Stimulated activated naive CD4-positive, alpha-beta T cell treated with Interleukin-2 at 50 U/mL for 16 hours (primary cell): Measurements from ENCODE around the gene IVD.
A peak's percentile ranks its signal among the peaks of the same experiment; 100 is the strongest.

ENCODE experiments used
- DNase-seq: peaks from one replicate; lab custom pipeline; 2025; lab: John Stamatoyannopoulos, UW

IVD gene

DNA sequence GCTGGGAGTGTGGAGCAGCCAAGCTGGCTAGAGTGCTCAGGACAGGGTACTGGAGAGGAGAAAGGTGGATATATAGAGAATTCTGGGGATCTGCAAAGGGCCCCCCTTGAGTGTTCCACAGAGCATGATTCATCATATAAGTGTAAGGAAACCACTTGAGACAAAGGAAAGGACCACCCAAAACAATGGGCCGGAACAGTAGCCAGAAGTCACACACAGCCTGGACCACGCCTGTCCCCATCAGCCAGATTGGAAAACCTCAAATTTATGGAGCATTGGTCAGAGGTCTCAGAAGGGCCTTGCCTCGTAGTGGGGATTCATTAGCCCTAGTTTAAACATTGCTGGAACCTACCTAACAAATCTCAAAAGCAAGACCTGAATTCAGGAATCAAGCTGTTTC lies 28.0 kb upstream of the IVD start:
- no peak for DNase-seq

DNA sequence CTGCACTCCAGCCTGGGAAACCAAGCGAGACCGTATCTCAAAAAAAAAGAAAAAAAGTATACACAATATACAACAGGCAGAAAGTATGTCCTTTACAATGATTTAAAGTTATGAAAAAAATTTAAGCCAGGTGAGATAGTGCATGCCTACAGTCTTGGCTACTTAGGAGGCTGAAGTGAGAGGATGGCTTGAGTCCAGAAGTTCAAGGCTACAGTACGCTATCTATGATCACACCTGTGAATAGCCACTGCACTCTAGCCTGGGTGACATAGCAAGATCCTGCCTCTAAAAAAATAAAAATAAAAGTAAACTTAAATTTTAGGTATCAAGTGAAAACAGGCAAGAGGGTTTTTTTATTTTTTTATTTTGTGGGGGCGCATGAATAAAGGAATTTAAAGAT lies 26.2 kb upstream of the IVD start:
- DNase-seq, result no peak

DNA sequence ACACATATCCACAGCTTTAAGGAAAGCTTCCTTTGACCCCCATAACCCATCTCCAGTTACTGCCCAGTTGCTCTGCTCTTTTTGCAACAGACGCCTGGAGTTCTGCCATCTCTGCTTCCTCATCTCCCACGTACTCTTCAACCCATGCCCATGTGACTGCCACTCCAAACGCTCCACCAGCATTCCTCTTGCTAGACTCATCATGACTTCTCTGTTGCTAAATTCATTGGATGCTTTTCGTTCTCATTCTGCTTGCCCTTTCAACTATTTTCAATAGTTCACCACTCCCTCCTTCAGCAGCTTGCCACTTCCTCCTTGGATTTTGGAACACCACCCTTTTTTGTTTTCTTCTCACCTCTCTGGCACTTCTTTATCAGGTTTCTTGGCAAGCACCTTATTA lies 25.7 kb upstream of the IVD start:
- no peak for DNase-seq

DNA sequence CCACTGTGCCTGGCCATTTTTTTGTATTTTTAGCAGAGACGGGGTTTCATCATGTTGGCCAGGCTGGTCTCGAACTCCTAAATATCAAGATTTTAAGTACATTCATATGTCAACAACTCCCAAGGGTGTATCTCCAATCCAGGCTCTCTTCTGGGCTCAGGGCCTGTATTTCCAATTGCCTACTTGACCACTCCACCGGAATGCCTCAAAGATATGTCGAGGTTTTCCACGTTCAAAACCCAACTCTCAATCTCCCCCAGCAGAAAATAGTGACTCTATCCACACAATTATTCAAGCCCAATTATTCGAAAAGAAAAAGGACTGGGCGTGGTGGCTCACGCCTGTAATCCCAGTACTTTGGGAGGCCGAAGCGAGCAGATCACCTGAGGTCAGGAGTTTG lies 25.0 kb upstream of the IVD start:
- DNase-seq, result no peak

DNA sequence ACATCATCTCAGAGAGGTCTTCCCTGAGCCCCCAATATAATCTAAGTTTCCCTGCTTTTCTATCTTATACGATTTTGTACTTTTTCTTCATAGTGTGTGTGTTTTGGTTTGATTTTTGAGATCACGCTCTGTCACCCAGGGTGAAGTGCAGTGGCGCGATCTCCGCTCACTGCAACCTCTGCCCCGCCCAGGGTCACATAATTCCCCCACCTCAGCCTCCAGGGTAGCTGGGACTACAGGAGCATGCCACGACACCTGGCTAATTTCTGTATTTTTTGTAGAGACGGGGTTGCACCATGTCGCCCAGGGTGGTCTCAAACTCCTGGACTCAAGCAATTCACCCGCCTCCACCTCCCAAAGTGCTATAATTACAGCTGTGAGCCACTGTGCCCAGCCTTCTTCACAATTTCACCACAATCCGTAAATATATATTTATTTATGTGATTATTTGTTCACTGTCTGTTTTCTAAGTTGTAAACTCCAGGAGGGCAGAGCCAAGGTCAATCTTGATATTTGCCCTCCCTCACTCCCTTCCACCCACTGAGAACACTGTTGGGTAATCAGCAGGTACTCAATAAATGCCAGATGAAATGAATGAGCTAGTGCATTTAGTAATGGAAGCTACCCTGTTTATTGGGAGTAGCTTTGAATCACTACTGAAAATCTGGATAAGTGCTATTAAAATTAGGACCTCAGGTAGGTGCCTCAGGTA lies 23.6 kb upstream of the IVD start:
- DNase-seq, result no peak

DNA sequence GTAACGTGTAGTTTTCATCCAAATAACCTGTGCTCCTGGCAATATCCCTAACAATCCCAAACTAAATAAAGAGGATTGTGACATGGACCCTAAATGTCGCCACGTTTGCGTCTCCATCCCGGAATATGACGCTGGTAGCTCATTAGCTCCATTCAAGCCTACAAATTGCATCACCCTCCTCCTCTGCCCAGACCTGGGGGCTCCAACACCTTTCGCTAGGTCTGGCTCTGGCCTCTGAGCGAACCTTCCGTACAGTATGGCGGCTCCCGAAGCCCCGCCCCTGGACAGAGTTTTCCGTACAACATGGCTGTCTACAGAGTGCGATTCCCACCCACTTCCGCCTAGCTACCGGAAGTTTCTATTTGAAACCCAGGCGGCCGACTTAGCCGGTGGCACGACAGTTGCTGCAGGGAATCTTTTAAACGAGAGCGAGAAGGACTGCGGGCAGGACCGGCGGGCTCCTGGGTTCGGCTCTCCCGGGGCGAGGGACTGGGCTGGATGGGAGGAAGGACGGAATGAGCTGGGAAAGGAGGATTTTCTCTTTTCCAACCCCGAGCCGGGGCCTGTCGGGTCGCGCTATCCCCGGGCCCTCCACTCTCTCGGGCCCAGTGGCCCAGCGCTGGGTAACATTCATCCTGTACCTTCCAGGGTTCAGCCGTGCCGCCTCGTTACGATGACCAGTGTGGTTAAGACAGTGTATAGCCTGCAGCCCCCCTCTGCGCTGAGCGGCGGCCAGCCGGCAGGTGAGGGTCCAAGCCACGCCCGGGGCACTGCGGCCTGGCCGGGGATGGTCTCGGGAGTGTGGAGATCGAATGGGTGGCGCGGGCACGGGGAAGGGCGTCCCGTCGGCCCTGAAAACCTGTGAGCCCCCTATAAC lies 22.8 kb upstream of the IVD start, which contains the start of gene KNSTRN:
Gene KNSTRN (plus strand): TSS at position 142 of the 877 bp plus-strand sequence. CDS start 115 bp downstream, at position 257.
- DNase-seq, result peak; percentile 93

DNA sequence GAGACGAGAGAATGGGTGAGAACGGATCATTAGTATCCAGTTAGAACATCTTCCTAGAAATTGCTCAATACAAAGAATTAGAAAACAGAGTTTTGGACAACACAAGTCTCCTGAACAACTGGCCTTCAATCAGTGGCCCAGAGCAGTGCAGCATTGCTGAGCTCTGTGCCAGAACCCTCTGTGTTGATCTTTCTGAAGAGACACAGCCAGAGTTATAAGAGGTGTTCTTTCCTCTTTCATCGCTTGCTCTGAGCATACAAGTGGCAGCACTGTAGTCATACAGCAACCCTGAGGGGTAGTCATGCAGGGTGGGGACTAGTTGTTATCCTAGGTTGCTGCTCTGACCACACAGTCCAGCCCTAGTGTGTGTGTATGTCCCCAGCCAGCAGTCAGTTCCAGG lies 19.1 kb upstream of the IVD start:
- no peak for DNase-seq

DNA sequence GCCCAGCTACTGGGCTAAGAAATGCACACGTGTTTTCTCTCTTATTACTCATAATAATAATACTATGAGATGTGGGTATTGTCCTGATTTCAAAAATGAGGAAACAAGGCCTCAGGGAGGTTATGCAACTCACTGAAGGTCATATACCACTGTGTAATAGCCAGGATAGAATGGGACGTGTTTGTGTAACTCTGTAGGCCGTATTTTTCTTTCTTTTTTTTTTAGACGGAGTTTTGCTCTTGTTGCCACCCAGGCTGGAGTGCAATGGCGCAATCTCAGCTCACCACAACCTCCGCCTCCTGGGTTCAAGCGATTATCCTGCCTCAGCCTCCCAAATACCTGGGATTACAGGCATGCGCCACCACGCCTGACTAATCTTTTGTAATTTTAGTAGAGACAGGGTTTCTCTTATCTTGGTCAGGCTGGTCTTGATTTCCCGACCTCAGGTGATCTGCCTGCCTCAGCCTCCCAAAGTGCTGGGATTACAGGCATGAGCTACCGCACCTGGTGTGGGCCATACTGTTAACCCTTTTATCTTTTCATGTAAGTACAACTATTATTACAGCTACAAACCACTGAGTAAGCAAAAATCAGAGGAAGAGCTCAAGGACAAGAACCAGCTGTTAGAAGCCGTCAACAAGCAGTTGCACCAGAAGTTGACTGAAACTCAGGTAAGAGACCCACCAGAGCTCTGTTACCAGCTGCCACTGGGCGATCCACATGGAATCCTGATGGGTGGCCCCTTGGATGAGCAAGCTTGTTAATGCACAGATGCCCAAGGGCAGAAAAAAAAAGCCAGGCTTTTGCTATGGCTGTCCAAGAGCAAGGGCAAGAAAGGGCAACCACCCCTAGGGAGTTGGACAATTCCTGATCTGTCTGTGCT lies 16.4 kb upstream of the IVD start:
- DNase-seq, result no peak

DNA sequence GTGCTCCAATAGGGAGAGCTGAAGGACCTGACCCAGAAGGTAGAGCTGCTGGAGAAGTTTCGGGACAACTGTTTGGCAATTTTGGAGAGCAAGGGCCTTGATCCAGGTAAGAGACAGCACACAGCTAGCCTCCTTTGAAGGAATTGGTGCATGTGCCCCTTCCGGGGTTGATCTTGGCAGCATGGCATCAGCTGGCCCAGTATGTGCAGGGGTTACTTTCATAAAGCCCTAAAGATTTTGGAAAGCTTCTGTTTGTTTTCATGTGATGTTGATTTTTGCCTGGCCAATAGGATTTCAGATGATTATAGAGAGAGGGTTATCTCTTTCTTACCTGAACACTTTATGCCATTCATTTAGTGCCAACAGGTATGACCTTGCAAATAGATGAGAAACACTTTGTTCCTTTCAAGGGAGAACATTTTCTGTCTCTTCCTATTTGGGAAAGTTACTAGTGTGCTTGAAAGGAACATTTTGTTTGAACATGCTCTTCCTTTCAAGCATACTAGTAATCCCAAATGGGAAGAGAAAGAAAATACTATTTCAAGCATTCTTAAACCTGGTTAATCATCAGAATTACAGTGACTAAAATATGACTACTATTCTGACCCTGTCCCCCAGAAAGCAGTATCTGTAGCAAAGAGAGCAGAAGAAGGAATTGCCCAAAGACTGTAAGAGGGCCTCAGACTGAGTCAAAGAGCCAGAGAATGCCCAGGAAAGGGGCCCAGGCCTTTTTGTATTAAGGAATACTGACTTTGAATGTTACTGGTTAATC lies 15.6 kb upstream of the IVD start:
- no peak for DNase-seq

DNA sequence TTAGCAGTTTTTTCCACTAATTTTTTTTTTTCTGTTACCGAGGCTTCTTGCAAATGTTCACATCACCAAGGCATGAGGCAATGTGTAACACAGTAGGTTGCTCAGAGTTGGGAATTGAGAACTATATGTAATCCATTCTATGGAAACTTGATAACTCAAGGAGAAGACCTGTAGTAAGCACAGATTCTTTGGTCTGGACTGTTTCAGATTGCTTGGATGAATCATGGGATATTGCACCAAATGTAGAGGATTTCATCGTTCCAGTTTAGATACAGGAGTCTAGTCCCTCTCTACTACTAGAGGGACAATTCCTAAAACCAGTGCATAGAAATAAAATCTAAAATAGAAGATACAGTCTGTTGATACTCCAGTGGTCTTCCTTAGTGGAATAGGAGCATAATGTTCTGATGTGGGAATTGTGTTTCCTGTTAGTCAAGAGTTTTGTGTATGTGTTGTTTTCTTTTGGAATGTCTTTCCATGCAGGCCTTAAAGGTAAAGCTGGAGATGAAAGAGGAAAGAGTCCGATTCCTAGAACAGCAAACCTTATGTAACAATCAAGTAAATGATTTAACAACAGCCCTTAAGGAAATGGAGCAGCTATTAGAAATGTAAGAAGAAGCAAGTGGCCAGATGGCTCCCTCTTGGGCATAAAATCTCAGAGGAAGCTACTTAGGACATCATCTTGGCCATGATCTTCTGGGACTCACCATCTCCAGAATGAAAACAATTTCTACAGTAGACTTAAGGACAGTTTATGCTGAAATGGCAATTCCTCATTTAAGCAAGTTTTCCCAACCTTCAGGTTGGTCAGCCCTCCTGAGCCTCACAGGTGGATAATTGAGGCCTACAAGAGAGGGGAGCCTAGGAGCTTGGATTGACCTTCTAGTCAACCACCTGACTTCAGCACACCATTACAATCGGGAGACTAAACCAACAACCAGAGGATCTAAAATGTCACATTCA lies 12.3 kb upstream of the IVD start:
- no peak for DNase-seq

DNA sequence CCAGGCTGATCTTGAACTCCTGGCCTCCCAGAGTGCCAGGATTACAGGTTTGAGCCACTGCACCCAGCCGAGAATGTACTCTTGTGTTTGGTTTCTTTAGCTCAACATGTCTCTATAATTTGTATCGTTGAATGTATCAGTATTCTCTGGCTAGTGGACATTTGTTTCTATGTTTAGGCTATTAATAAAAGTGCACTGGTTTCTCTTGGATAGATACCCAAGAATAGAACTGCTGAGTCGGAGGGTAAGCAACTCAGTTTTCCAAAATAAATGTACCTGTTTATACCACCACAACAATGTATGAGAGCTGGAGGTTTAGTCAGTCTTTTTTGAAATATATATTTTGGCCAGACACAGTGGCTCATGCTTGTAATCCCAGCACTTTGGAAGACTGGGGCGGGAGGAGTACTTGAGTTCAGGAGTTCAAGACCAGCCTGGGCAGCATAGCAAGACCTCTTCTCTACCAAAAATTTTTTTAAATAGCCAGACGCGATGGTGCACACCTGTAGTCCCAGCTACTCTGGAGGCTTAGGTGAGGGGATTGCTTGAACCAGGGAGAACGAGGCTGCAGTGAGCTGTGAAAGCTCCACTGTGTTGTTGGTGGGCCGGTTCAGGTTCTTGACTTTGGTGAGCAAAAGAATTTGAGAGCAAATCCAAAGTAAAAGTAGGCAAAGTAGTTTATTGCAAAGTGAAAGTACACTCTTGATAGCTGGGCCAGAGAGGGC lies 7.7 kb upstream of the IVD start:
- no peak for DNase-seq

DNA sequence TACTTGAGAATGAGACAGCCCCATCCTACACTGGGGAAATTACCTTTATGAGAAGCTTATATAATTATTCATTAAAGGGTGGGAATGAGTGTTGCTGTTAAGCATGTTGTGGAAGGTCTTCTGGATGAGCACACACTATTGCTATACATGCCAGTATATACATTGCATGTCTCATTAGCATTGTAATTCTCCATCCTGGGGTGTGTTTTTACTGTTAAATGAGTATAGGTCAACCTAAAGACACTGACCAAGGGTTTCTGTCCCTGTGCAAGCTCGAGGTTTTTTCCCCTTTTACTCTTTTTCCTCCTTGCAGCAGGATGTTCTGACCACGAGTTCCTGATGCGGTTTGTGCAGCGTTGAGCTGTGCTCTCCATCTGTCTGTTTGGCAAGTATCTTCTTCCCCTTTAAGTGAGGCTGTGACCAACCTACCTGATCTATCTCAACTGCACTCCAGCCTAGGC lies 7.2 kb upstream of the IVD start:
- no peak for DNase-seq

DNA sequence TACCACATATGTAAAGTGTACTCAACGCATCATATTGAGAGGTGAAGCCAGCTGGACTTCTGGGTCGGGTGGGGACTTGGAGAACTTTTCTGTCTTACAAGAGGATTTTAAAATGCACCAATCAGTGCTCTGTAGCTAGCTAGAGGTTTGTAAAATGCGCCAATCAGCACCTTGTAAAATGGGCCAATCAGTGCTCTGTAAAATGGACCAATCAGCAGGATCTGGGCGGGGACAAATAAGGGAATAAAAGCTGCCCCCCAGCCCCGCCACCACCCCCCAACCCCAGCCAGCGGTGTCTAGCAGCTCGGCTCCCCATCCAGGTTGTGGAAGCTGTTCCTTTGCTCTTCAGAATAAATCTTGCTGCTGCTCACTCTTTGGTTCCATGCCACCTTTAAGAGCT lies 6.2 kb upstream of the IVD start:
- no peak for DNase-seq

DNA sequence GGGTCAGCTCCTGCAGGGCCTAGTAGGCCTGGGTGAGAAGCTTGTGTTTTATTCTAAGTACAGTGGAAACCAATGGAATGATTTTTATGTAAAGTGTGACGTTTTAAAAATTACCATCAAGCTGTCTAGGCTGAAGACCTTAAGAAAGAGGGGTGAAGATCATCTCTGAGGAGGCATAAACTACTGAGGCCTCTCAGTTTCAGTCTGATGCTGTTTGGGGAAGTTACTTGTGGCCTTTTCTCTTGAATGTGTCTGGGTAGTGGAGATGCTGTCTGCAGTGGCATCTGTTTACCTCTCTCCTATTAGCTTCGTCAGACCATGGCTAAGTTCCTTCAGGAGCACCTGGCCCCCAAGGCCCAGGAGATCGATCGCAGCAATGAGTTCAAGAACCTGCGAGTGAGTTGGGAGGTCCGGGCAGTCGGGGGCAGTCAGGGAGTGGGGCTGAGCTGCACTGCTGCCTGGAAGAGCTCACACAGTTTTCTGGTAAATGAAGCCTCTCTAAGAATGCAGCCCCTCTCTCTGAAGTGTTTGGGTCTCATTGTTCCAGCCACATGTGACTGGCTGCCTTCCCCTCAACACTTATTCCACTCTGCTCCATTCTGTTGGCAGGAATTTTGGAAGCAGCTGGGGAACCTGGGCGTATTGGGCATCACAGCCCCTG lies 1.9 kb downstream of the IVD start:
- no peak for DNase-seq

DNA sequence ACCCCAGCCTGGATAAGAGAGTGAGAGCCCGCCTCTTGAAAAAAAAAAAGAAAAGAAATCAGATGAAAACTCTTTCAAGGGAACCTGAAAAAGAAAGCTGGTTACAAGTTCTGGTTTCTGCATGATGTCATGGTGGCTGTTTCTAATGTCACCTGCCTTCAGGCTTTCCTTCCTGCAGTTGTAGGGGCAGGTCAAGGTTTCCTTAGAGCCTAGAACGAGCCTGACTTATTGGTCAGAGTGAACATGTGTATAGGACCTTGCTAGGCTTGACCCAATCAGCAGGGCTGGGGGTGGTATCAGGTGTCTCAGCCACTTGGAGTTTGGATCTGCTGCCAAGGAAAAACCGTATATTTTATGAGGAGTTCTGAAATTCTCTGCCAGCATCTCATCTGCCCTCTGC lies 3.8 kb downstream of the IVD start:
- DNase-seq, result no peak

DNA sequence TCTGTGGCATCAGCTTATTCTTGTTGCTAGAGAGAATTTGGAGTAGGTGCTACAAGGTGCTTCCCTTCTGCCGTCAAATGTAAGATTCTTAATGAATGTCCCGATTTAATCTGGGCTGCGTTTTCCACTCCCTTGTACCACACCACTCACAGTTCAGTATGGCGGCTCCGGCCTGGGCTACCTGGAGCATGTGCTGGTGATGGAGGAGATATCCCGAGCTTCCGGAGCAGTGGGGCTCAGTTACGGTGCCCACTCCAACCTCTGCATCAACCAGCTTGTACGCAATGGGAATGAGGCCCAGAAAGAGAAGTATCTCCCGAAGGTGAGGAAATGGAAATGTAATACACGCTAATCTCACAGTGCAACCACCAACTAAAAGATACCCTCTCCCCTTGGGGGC lies 4.9 kb downstream of the IVD start:
- no peak for DNase-seq

DNA sequence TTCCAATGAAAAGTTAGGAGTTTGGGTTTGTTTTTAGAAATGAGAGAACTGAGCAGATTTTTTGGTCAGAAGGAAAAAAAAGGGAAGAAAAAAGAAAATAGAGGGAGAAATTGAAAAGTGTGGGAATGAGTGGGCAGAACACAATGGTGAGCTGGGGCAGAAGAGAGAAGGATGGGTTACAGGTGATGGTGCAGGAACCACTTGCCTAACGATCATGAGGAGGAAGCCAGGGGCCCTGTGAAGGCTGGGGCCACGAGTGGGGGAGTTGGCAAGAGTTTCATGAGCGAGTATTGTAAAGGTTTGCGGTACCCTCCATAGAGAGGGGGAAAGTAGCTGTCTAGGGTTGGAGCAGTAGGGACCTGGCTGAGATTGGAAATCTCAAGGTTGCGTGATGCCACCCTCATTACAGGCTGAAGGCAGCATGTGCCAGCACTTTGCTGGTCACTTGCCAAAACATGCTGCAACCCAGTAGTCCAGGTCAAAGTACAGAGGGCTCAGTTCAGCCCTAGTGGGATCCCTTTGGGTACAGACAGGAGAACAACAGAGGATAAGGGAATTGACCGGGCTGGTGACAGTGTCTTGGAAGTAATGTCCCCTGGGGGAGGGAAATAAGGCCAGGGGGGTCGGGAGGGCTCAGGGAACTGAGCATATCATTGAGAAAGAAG lies 6.6 kb downstream of the IVD start:
- DNase-seq, result no peak

DNA sequence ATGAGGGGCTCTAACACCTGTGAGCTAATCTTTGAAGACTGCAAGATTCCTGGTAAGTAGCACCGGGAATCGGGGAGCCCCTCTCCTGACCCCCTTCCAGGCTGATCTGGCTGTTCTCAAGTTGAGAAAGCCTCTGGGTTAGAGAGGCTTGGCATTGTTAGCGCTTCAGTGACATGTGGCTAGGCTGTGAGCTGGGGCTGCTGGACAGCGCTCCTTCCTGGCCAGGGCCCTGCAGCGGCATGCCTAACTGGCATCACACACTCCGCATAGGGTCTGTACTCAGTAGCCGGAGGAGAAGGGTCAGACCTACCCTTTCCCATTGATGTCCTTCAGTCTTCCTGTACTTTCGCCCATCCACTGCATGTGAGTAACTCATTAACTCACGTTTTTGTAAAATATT lies 7.4 kb downstream of the IVD start:
- no peak for DNase-seq

DNA sequence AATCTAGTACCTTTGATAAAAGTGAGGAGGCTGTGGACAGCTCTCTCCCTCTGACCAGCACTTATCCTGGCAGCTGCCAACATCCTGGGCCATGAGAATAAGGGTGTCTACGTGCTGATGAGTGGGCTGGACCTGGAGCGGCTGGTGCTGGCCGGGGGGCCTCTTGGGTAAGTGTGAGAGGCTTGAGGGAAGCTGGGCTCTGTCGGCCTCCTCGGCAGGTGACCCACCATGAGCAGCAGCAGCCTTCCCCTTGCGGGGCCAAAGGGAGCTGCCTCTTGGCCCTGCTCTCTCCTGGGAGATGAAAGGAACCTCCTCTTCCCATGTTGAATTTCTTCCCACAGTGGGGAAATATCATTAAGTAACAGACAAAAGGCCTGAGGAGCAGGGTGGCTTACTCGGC lies 9.2 kb downstream of the IVD start:
- DNase-seq, result no peak
